IPS-20b (cell line): ENCODE data around the gene DDX5.

ENCODE experiments used
- H3K27ac ChIP-seq: one replicate; pipeline ENCODE4 v1.5.1; 2013; ENCODE audit warnings: low read length
- H3K27me3 ChIP-seq: 2 replicates; pipeline ENCODE4 v1.6.1; 2013; ENCODE audit warnings: mild to moderate bottlenecking, low read length, inconsistent platforms; ENCODE audit not compliant: insufficient read depth
- H3K36me3 ChIP-seq: 2 replicates; pipeline ENCODE4 v1.6.1; 2013; ENCODE audit warnings: low read depth, mild to moderate bottlenecking, inconsistent platforms, low read length, moderate library complexity; ENCODE audit not compliant: insufficient read depth
- H3K4me1 ChIP-seq: 2 replicates; pipeline ENCODE4 v1.6.1; 2013; ENCODE audit warnings: mild to moderate bottlenecking, control low read depth, inconsistent platforms, low read length, moderate library complexity; ENCODE audit not compliant: insufficient read depth
- H3K4me3 ChIP-seq: 2 replicates; pipeline ENCODE4 v1.5.1; 2013; ENCODE audit warnings: mild to moderate bottlenecking, low read length, inconsistent platforms
- H3K9ac ChIP-seq: 2 replicates; pipeline ENCODE4 v1.6.1; 2013; ENCODE audit warnings: low read depth, mild to moderate bottlenecking, inconsistent platforms, low read length, moderate library complexity
- H3K9me3 ChIP-seq: 2 replicates; pipeline ENCODE4 v1.6.1; 2013; ENCODE audit warnings: mild to moderate bottlenecking, low read depth, low read length, inconsistent platforms; ENCODE audit not compliant: insufficient read depth

Gene DDX5

DNA sequence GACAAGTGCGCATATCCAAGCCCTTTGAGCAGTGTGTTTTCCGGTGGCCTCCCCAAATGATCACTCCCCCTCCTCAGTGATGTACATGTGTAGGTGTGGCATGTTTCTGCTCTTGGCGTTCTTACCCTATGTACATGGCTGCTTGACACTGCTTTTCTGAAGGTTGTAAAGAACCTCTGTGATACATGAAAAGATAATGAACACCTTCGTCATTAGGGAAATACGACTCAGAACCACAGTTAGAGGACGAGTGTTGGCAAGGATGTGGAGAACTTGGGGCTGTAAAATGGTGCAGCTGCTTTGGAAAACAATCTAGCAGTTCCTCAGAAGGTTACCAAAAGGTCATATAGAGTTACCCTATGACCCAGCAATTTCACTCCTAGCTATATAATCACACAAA lies 29.3 kb upstream of the DDX5 start:
- Histone ChIP-seq H3K4me1 (no peaks in the 10 kb centered on the region), H3K9ac (no peak overlapping the region), H3K4me3 (no peak overlapping the region), H3K36me3 (peaks cover 99% of the 10 kb centered on the region), H3K9me3 (no peaks in the 10 kb centered on the region), H3K27me3 (no peaks in the 10 kb centered on the region), H3K27ac (no peak overlapping the region)

DNA sequence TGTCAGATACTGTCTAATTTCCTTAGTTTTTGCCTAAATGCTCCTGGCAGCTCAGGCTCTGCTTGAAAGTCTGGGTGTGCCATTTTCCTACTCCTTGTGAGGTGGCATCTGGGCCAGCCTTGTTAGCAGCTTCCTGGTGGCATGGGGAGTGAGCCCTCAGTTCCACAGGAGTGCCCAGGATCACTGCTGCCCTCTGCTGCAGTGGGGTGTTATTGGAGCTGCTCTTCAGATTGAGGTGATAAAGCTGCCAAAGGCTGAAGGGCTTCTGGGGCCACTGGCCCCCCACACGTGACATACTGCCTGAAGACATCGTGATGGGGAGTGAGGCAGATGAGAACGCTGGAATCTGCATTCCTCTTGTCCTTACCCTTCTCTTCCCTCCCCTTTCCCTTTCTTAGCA lies 28.1 kb upstream of the DDX5 start:
- no peak overlapping the region for H3K4me3 ChIP-seq
- H3K9ac ChIP-seq: no peak overlapping the region
- no peak overlapping the region for H3K27ac ChIP-seq
- H3K4me1 ChIP-seq: no peaks in the 10 kb centered on the region
- H3K27me3 ChIP-seq: no peaks in the 10 kb centered on the region
- peaks cover 100% of the 10 kb centered on the region for H3K36me3 ChIP-seq
- H3K9me3 ChIP-seq: no peaks in the 10 kb centered on the region

DNA sequence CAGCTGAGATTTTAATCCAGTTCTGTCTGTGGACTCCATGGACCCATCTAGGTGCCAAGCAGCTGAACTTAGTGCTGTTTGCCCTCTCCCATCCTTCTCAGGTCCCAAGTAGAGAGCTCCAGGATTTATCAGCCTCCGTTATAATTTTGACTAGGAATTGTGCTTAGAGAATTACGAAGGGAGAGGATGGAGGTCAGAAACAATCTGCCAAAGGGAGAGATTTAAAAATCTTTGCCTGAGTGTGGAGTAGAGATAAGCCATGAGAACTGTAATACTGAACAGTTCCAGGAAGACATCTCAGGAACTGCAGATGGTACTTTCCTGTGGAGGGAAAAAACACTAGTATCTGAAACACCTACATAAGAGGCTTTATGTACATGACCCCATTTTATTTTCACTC lies 27.7 kb upstream of the DDX5 start:
- H3K36me3 ChIP-seq: peaks cover 100% of the 10 kb centered on the region
- no peak overlapping the region for H3K27ac ChIP-seq
- H3K27me3 ChIP-seq: no peaks in the 10 kb centered on the region

DNA sequence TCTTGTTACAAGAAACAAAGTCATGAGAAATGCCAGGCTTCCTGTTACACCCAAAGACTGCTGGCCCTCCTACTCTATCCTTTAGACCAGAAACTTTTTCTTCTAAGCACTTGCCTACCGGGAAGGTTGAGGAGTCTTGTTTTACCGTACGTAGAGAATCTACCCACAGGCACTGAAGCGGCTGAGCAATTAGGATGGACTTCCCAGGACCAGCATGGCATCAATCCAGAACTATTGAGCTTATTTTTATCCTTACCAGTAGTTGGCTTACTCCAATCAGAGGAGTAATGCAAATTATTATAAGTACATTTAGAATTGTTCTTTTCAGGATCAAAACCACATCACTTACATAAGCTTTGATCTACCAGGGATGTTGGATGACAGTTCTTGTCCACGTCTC lies 26.3 kb upstream of the DDX5 start:
- Histone ChIP-seq H3K4me3 (no peak overlapping the region), H3K27me3 (no peaks in the 10 kb centered on the region), H3K27ac (no peak overlapping the region), H3K9ac (no peak overlapping the region), H3K9me3 (no peaks in the 10 kb centered on the region), H3K36me3 (peaks cover 100% of the 10 kb centered on the region), H3K4me1 (no peaks in the 10 kb centered on the region)

More for the DNA sequence above, 27.7 kb upstream of the DDX5 start:
- no peaks in the 10 kb centered on the region for H3K4me1 ChIP-seq
- no peaks in the 10 kb centered on the region for H3K9me3 ChIP-seq
- no peak overlapping the region for H3K9ac ChIP-seq
- no peak overlapping the region for H3K4me3 ChIP-seq

DNA sequence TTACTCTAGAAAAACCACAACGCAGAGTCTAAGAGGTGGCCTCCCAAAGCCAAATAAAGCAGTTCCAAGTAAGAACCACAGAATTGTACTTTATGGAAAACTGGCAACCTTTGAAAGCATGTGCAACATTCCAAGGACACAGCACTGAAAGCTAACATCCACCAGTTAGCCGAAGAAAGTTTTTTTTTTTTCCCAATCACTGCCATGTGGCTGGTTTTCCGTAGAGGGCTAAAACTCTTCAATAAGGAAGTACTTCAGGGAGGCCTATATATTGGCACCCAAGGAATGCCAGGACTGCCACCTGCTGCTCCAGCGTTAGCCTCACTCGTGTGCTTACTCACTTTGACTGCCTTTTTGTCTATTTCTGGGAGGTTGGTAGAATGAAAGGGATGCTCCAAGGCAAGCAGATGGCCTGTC lies 25.9 kb upstream of the DDX5 start:
- H3K36me3 ChIP-seq: peaks cover 100% of the 10 kb centered on the region
- no peak overlapping the region for H3K9ac ChIP-seq
- no peak overlapping the region for H3K27ac ChIP-seq
- no peaks in the 10 kb centered on the region for H3K4me1 ChIP-seq
- no peaks in the 10 kb centered on the region for H3K9me3 ChIP-seq
- no peak overlapping the region for H3K4me3 ChIP-seq
- H3K27me3 ChIP-seq: no peaks in the 10 kb centered on the region

DNA sequence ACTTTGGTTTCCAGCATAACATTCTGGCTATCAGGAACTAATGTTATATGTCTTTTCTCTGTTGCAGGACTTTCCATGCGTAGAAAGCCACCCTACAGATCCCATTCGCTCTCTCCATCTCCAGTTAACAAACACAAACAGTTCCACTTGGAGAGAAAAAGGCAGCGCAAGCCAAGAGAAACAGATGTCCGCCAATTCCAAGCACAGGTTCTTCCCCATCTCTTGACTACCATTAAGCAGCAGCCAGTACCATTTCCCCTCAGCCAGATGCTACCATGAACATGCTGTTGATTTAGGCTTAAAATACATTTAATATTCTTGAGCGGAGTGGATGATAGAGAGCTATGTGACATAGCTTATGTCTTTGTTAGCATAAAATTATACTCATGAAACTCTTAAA lies 23.1 kb upstream of the DDX5 start:
- Histone ChIP-seq H3K27ac (no peak overlapping the region), H3K9me3 (no peaks in the 10 kb centered on the region), H3K36me3 (peaks cover 100% of the 10 kb centered on the region), H3K4me1 (no peaks in the 10 kb centered on the region), H3K9ac (no peak overlapping the region), H3K27me3 (no peaks in the 10 kb centered on the region), H3K4me3 (no peak overlapping the region)

DNA sequence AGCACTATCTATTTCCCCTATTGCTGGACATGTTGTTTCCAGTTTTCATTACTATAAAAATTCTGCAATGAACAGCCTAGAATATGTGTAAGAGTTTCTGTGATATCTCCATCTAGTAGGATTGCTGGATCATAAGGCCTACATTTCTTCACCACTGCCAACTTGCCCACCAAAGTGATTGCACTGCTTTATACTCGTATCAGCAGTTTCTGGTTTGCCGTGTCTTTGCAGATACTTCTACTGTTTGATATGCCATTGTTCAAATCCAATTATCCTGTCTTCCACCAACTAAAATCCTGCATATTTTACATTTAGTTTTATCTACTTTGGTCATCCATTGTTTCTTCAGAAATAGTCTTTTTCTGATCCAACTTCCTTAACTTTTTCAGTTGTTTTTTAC lies 21.8 kb upstream of the DDX5 start:
- no peak overlapping the region for H3K9ac ChIP-seq
- H3K27me3 ChIP-seq: no peaks in the 10 kb centered on the region
- peaks cover 100% of the 10 kb centered on the region for H3K36me3 ChIP-seq
- no peak overlapping the region for H3K27ac ChIP-seq
- H3K4me1 ChIP-seq: no peaks in the 10 kb centered on the region
- H3K9me3 ChIP-seq: no peaks in the 10 kb centered on the region
- no peak overlapping the region for H3K4me3 ChIP-seq

DNA sequence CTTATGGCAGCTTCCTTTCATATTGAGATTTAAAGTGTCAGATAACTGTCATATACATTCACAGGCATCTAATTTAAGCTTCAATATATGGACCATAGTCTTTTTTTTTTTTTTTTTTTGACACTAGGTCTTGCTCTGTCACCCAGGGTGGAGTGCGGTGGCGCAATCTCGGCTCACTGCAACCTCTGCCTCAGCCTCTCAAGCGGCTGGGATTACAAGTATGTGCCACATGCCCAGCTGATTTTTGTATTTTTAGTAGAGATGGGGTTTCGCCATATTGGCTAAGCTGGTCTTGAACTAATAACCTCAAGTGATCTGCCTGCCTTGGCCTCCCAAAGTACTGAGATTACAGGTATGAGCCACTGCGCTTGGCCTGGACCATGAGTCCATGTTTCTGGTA lies 14.3 kb upstream of the DDX5 start:
- H3K36me3 ChIP-seq: peaks cover 98% of the 10 kb centered on the region

DNA sequence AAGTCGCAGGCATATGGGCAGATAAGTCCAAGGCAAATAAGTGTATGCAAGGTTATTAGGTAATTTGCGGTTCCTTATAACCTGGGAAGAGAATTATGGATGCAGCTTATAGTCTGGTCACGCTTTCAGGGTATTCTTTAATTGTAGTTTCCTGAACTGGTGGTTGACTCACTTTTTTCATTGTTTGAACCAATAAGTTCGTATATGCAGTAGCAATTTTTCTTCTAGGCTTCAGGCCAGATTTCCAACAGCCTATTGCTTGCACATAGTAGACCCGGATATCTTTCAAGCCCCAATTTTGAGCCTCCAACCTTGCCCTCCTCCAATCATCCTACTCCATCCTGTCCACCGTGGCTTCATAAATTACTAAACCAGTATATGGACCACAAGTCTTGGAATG lies 13.5 kb upstream of the DDX5 start:
- no peaks in the 10 kb centered on the region for H3K9me3 ChIP-seq
- peaks cover 98% of the 10 kb centered on the region for H3K36me3 ChIP-seq
- H3K4me1 ChIP-seq: no peaks in the 10 kb centered on the region
- H3K27me3 ChIP-seq: no peaks in the 10 kb centered on the region
- no peak overlapping the region for H3K9ac ChIP-seq
- H3K4me3 ChIP-seq: no peak overlapping the region
- no peak overlapping the region for H3K27ac ChIP-seq

More for the DNA sequence above, 14.3 kb upstream of the DDX5 start:
- H3K27me3 ChIP-seq: no peaks in the 10 kb centered on the region
- no peak overlapping the region for H3K27ac ChIP-seq
- no peaks in the 10 kb centered on the region for H3K9me3 ChIP-seq
- no peak overlapping the region for H3K4me3 ChIP-seq
- H3K4me1 ChIP-seq: no peaks in the 10 kb centered on the region
- no peak overlapping the region for H3K9ac ChIP-seq

DNA sequence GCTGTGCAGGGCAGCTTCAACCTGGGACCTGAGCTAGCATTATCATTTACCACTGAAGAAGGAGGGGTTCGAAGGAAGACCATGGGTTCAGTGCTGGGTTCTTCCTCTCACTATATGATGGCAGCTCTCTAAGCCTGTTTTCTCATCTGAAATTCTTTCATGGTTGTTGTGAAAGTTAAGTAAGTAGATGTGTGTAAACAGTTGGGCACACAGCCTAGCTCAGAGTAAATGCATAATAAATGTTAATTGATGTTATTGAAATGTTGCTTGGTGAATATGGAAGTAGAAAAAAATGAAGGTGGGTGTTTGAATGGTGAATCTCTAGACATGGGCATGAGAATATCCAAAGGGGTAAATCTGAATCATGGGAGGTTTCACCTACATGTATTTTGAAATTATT lies 9.7 kb upstream of the DDX5 start:
- Histone ChIP-seq H3K4me3 (no peak overlapping the region), H3K4me1 (no peaks in the 10 kb centered on the region), H3K27ac (no peak overlapping the region), H3K9ac (no peak overlapping the region), H3K36me3 (peaks cover 98% of the 10 kb centered on the region), H3K27me3 (no peaks in the 10 kb centered on the region), H3K9me3 (no peaks in the 10 kb centered on the region)

DNA sequence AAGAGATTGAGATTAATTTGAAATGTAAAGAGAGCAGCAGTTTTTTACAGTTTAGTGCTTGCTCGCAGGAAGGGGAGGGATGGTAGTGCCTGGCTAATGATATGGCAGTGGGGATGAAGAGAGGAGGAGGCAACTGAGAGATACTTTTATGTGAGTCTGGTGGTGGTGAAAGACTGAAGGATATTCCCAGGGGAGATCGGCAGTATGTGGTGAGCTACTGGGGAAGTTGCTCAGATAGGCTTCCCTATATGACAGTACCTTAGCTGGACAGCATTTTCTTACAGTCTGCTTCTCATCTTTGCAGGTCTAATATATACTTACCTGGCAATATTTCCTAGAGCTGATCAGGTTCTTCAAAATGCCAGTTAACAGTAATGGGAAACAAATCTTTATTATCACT lies 9.3 kb upstream of the DDX5 start:
- Histone ChIP-seq H3K27ac (no peak overlapping the region), H3K9me3 (no peaks in the 10 kb centered on the region), H3K36me3 (peaks cover 98% of the 10 kb centered on the region)

DNA sequence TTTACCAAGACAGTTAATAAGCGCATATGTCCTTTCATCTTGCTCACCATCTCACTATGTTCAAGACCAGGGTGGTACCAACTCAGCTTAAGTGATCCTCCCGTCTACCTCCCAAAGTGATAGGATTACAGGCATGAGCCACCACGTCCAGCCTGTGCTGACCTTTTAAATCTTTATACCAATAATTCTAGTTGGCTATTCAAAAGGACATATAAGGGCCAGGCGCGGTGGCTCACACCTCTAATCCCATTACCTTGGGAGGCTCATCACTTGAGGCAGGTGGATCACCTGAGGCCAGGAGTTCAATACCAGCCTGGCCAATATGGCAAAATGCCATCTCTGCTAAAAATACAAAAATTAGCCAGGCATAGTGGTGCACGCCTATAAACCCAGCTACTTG lies 3.1 kb upstream of the DDX5 start:
- H3K4me1 ChIP-seq: peaks cover 6% of the 10 kb centered on the region; the same call in 1 of the 2 replicates
- H3K27me3 ChIP-seq: no peaks in the 10 kb centered on the region
- H3K27ac ChIP-seq: no peak overlapping the region
- peak overlapping the region; percentile 8; the same call in 1 of the 2 replicates for H3K4me3 ChIP-seq
- peaks cover 66% of the 10 kb centered on the region for H3K36me3 ChIP-seq
- no peaks in the 10 kb centered on the region; the same call in 1 of the 2 replicates for H3K9me3 ChIP-seq
- no peak overlapping the region for H3K9ac ChIP-seq

More for the DNA sequence above, 9.3 kb upstream of the DDX5 start:
- H3K4me1 ChIP-seq: no peaks in the 10 kb centered on the region
- no peak overlapping the region for H3K4me3 ChIP-seq
- H3K27me3 ChIP-seq: no peaks in the 10 kb centered on the region
- no peak overlapping the region for H3K9ac ChIP-seq
